Osteocyte (in vitro differentiated cells): ENCODE data around the gene TIGAR. TPM values are rescaled to one million over a fixed set of nuclear protein-coding genes. Genes with fewer than 3 reads are reported as not detected.

Experiments
- DNase-seq: peaks from one replicate; pipeline ENCODE4 v3.0.0; 2021; ENCODE audit warnings: mixed read lengths; ENCODE audit not compliant: unreplicated experiment; ENCODE audit errors: extremely low spot score
- H3K27ac Mint-ChIP-seq: one replicate; pipeline ENCODE4 v1.8.0; 2021; ENCODE audit warnings: mild to moderate bottlenecking, mixed read lengths; ENCODE audit not compliant: unreplicated experiment
- H3K27me3 Mint-ChIP-seq: one replicate; pipeline ENCODE4 v1.8.0; 2021; ENCODE audit warnings: mixed read lengths; ENCODE audit not compliant: unreplicated experiment
- H3K36me3 Mint-ChIP-seq: one replicate; pipeline ENCODE4 v1.8.0; 2021; ENCODE audit warnings: mixed read lengths; ENCODE audit not compliant: unreplicated experiment
- H3K4me1 Mint-ChIP-seq: one replicate; pipeline ENCODE4 v1.8.0; 2021; ENCODE audit warnings: mixed read lengths; ENCODE audit not compliant: unreplicated experiment
- H3K4me3 Mint-ChIP-seq: one replicate; pipeline ENCODE4 v1.8.0; 2021; ENCODE audit warnings: mild to moderate bottlenecking, moderate library complexity, mixed read lengths; ENCODE audit not compliant: unreplicated experiment
- H3K9me3 Mint-ChIP-seq: one replicate; pipeline ENCODE4 v1.8.0; 2021; ENCODE audit warnings: mixed read lengths; ENCODE audit not compliant: unreplicated experiment
- CTCF ChIP-seq: fragments of 200-600 bp; sonication (generic); IDR thresholded peaks from 2 replicates; pipeline ENCODE4 v1.5.0; 2021; ENCODE audit warnings: antibody characterized with exemption, mild to moderate bottlenecking, moderate library complexity
- total RNA-seq: library from RNA; stranded (reverse); gene quantifications from 2 replicates; pipeline ENCODE4 v1.2.1, GENCODE V29; 2021

Gene TIGAR
- total RNA-seq, 1 donor from 2014 or later, result 16.6 TPM

GRCh38 chr12:4331221-4331620 is 10.2 kb downstream of the TIGAR start:
- H3K4me1 Mint-ChIP-seq, result no peaks in the 10 kb centered on the region
- no peak for DNase-seq
- H3K4me3 Mint-ChIP-seq, result no peak overlapping the region
- H3K27ac Mint-ChIP-seq, result no peak overlapping the region
- no peak for TF ChIP-seq CTCF
- H3K36me3 Mint-ChIP-seq, result peaks cover 30% of the 10 kb centered on the region
- no peaks in the 10 kb centered on the region for H3K27me3 Mint-ChIP-seq
- no peaks in the 10 kb centered on the region for H3K9me3 Mint-ChIP-seq

GRCh38 chr12:4331842-4332241 is 10.8 kb downstream of the TIGAR start:
- H3K4me1 Mint-ChIP-seq, result no peaks in the 10 kb centered on the region

GRCh38 chr12:4346931-4347330 is 25.9 kb downstream of the TIGAR start:
- H3K36me3 Mint-ChIP-seq, result peaks cover 19% of the 10 kb centered on the region
- no peak overlapping the region for H3K27ac Mint-ChIP-seq
- H3K4me3 Mint-ChIP-seq, result no peak overlapping the region
- no peak for TF ChIP-seq CTCF
- H3K9me3 Mint-ChIP-seq, result peaks cover 14% of the 10 kb centered on the region
- no peaks in the 10 kb centered on the region for H3K4me1 Mint-ChIP-seq
- DNase-seq, result no peak
- no peaks in the 10 kb centered on the region for H3K27me3 Mint-ChIP-seq

More at GRCh38 chr12:4331842-4332241, 10.8 kb downstream of the TIGAR start:
- no peak for TF ChIP-seq CTCF
- Mint-ChIP-seq H3K4me3 (no peak overlapping the region), H3K27me3 (no peaks in the 10 kb centered on the region), H3K36me3 (peaks cover 36% of the 10 kb centered on the region), H3K9me3 (no peaks in the 10 kb centered on the region), H3K27ac (no peak overlapping the region)
- DNase-seq, result no peak

- no peak for DNase-seq
- H3K4me1 Mint-ChIP-seq, result no peaks in the 10 kb centered on the region
- H3K27me3 Mint-ChIP-seq, result no peaks in the 10 kb centered on the region
- no peak overlapping the region for H3K27ac Mint-ChIP-seq
- peak; percentile 54 for TF ChIP-seq CTCF
- peaks cover 18% of the 10 kb centered on the region for H3K36me3 Mint-ChIP-seq
- no peak overlapping the region for H3K4me3 Mint-ChIP-seq
- peaks cover 4% of the 10 kb centered on the region for H3K9me3 Mint-ChIP-seq
Measured at GRCh38 chr12:4353785-4354208, 32.8 kb downstream of the TIGAR start.

- H3K4me1 Mint-ChIP-seq, result no peaks in the 10 kb centered on the region
- H3K27me3 Mint-ChIP-seq, result no peaks in the 10 kb centered on the region
- peaks cover 14% of the 10 kb centered on the region for H3K36me3 Mint-ChIP-seq
- H3K9me3 Mint-ChIP-seq, result peaks cover 16% of the 10 kb centered on the region
- DNase-seq, result no peak
- no peak for TF ChIP-seq CTCF
- H3K4me3 Mint-ChIP-seq, result no peak overlapping the region
- no peak overlapping the region for H3K27ac Mint-ChIP-seq
Measured at GRCh38 chr12:4355156-4356040, 34.4 kb downstream of the TIGAR start.
